Measurements from ENCODE around the gene REEP3. TPM values are rescaled to one million over a fixed set of nuclear protein-coding genes. Genes with fewer than 3 reads are reported as not detected.
A peak's percentile ranks its signal among the peaks of the same experiment; 100 is the strongest.

Gene REEP3
- polyA plus RNA-seq, 4 donors: 9.8 to 46.3 (median 21.4) TPM

- FAIRE-seq: no peak
- H3K36me3 ChIP-seq (ENCODE audit: control insufficient read depth in 3 of 3, insufficient read depth in 2 of 3, low read depth in 1 of 3, low read length in 3 of 3): no peaks in the 10 kb centered on the region
- WGBS, 3 donors: 51 to 84% (median 79%) methylated on average over 5 of the region's 5 CpGs
- peak overlapping the region in 1 of 3 donors; percentile 72 for H3K27ac ChIP-seq (ENCODE audit: low read depth in 1 of 3, low read length in 2 of 3)
- H3K4me1 ChIP-seq (ENCODE audit: control insufficient read depth in 3 of 3, insufficient read depth in 2 of 3, low read depth in 1 of 3, low read length in 2 of 3): peaks cover 1 to 14% (median 8%) of the 10 kb centered on the region in 3 donors
- no peaks in the 10 kb centered on the region for H3K27me3 ChIP-seq (ENCODE audit: control insufficient read depth in 3 of 3, insufficient read depth in 3 of 3, low read length in 3 of 3)
- no peak overlapping the region for H3K4me3 ChIP-seq (ENCODE audit: low read depth in 1 of 3, low read length in 3 of 3)
- no peak for DNase-seq
- peaks cover 0 to 3% of the 10 kb centered on the region in 2 donors for H3K9me3 ChIP-seq (ENCODE audit: control insufficient read depth in 2 of 2, insufficient read depth in 1 of 2, low read depth in 1 of 2, low read length in 1 of 2)
These were observed 6.0 kb upstream of the REEP3 start for GRCh38 chr10:63515002-63515763.

GRCh38 chr10:63516207-63516606 is 5.0 kb upstream of the REEP3 start:
- no peak overlapping the region for H3K4me3 ChIP-seq (ENCODE audit: low read depth in 1 of 3, low read length in 3 of 3)

GRCh38 chr10:63518690-63519288 is 2.4 kb upstream of the REEP3 start:
- DNase-seq (no peak), FAIRE-seq (no peak)
- no peak overlapping the region for H3K4me3 ChIP-seq (ENCODE audit: low read depth in 1 of 3, low read length in 3 of 3)
- peaks cover 4 to 24% (median 14%) of the 10 kb centered on the region in 3 donors for H3K4me1 ChIP-seq (ENCODE audit: control insufficient read depth in 3 of 3, insufficient read depth in 2 of 3, low read depth in 1 of 3, low read length in 2 of 3)
- no peaks in the 10 kb centered on the region for H3K9me3 ChIP-seq (ENCODE audit: control insufficient read depth in 2 of 2, insufficient read depth in 1 of 2, low read depth in 1 of 2, low read length in 1 of 2)
- H3K36me3 ChIP-seq (ENCODE audit: control insufficient read depth in 3 of 3, insufficient read depth in 2 of 3, low read depth in 1 of 3, low read length in 3 of 3): no peaks in the 10 kb centered on the region
- 91 to 93% (median 92%) methylated on average over 6 of the region's 6 CpGs for WGBS, 3 donors
- H3K27me3 ChIP-seq (ENCODE audit: control insufficient read depth in 3 of 3, insufficient read depth in 3 of 3, low read length in 3 of 3): no peaks in the 10 kb centered on the region
- peak overlapping the region in 1 of 3 donors; percentile 11 for H3K27ac ChIP-seq (ENCODE audit: low read depth in 1 of 3, low read length in 2 of 3)

More at GRCh38 chr10:63516207-63516606, 5.0 kb upstream of the REEP3 start:
- no peak for DNase-seq
- FAIRE-seq: no peak
- Histone ChIP-seq H3K36me3 (ENCODE audit: control insufficient read depth in 3 of 3, insufficient read depth in 2 of 3, low read depth in 1 of 3, low read length in 3 of 3) (no peaks in the 10 kb centered on the region), H3K27ac (ENCODE audit: low read depth in 1 of 3, low read length in 2 of 3) (no peak overlapping the region), H3K4me1 (ENCODE audit: control insufficient read depth in 3 of 3, insufficient read depth in 2 of 3, low read depth in 1 of 3, low read length in 2 of 3) (peaks cover 1 to 14% (median 13%) of the 10 kb centered on the region in 3 donors), H3K9me3 (ENCODE audit: control insufficient read depth in 2 of 2, insufficient read depth in 1 of 2, low read depth in 1 of 2, low read length in 1 of 2) (peaks cover 0 to 3% of the 10 kb centered on the region in 2 donors), H3K27me3 (ENCODE audit: control insufficient read depth in 3 of 3, insufficient read depth in 3 of 3, low read length in 3 of 3) (no peaks in the 10 kb centered on the region)
- 81 to 88% (median 83%) methylated on average over 1 of the region's 1 CpG for WGBS, 3 donors

GRCh38 chr10:63521416-63522276 is 445 bp downstream of the REEP3 start:
- H3K27ac ChIP-seq (ENCODE audit: low read depth in 1 of 3, low read length in 2 of 3): peak overlapping the region; percentile 98 to 100 (median 100)
- H3K4me3 ChIP-seq (ENCODE audit: low read depth in 1 of 3, low read length in 3 of 3): peak overlapping the region; percentile 77 to 100 (median 86)
- peaks cover 4 to 27% (median 7%) of the 10 kb centered on the region in 3 donors for H3K4me1 ChIP-seq (ENCODE audit: control insufficient read depth in 3 of 3, insufficient read depth in 2 of 3, low read depth in 1 of 3, low read length in 2 of 3)
- 0 to 1% (median 0%) methylated on average over 52 to 102 of the region's 102 CpGs for WGBS, 3 donors
- no peaks in the 10 kb centered on the region for H3K36me3 ChIP-seq (ENCODE audit: control insufficient read depth in 3 of 3, insufficient read depth in 2 of 3, low read depth in 1 of 3, low read length in 3 of 3)
- H3K27me3 ChIP-seq (ENCODE audit: control insufficient read depth in 3 of 3, insufficient read depth in 3 of 3, low read length in 3 of 3): no peaks in the 10 kb centered on the region
- peak; percentile 70 to 96 for DNase-seq
- H3K9me3 ChIP-seq (ENCODE audit: control insufficient read depth in 2 of 2, insufficient read depth in 1 of 2, low read depth in 1 of 2, low read length in 1 of 2): no peaks in the 10 kb centered on the region
- no peak for FAIRE-seq

GRCh38 chr10:63522277-63522687 is 1.1 kb downstream of the REEP3 start:
- WGBS, 3 donors: 0 to 3% (median 1%) methylated on average over 3 of the region's 3 CpGs
- DNase-seq: peak in 1 of 2 donors; percentile 42
- FAIRE-seq: no peak
- Histone ChIP-seq H3K9me3 (ENCODE audit: control insufficient read depth in 2 of 2, insufficient read depth in 1 of 2, low read depth in 1 of 2, low read length in 1 of 2) (no peaks in the 10 kb centered on the region), H3K27ac (ENCODE audit: low read depth in 1 of 3, low read length in 2 of 3) (peak overlapping the region; percentile 98 to 100 (median 100)), H3K36me3 (ENCODE audit: control insufficient read depth in 3 of 3, insufficient read depth in 2 of 3, low read depth in 1 of 3, low read length in 3 of 3) (no peaks in the 10 kb centered on the region), H3K4me1 (ENCODE audit: control insufficient read depth in 3 of 3, insufficient read depth in 2 of 3, low read depth in 1 of 3, low read length in 2 of 3) (peaks cover 4 to 27% (median 7%) of the 10 kb centered on the region in 3 donors), H3K27me3 (ENCODE audit: control insufficient read depth in 3 of 3, insufficient read depth in 3 of 3, low read length in 3 of 3) (no peaks in the 10 kb centered on the region), H3K4me3 (ENCODE audit: low read depth in 1 of 3, low read length in 3 of 3) (peak overlapping the region; percentile 77 to 100 (median 86))

- H3K4me3 ChIP-seq (ENCODE audit: low read depth in 1 of 3, low read length in 3 of 3): peak overlapping the region in 2 of 3 donors; percentile 86 to 100
- peak; percentile 61 to 87 for DNase-seq
- H3K27me3 ChIP-seq (ENCODE audit: control insufficient read depth in 3 of 3, insufficient read depth in 3 of 3, low read length in 3 of 3): no peaks in the 10 kb centered on the region
- FAIRE-seq: no peak
- peak overlapping the region; percentile 17 to 100 (median 98) for H3K27ac ChIP-seq (ENCODE audit: low read depth in 1 of 3, low read length in 2 of 3)
- H3K4me1 ChIP-seq (ENCODE audit: control insufficient read depth in 3 of 3, insufficient read depth in 2 of 3, low read depth in 1 of 3, low read length in 2 of 3): peaks cover 3 to 27% (median 5%) of the 10 kb centered on the region in 3 donors
- H3K9me3 ChIP-seq (ENCODE audit: control insufficient read depth in 2 of 2, insufficient read depth in 1 of 2, low read depth in 1 of 2, low read length in 1 of 2): no peaks in the 10 kb centered on the region
- no peaks in the 10 kb centered on the region for H3K36me3 ChIP-seq (ENCODE audit: control insufficient read depth in 3 of 3, insufficient read depth in 2 of 3, low read depth in 1 of 3, low read length in 3 of 3)
- 18 to 60% (median 43%) methylated on average over 2 of the region's 2 CpGs for WGBS, 3 donors
These were observed 1.8 kb downstream of the REEP3 start for GRCh38 chr10:63522995-63523394.

- DNase-seq: no peak
- H3K4me1 ChIP-seq (ENCODE audit: control insufficient read depth in 3 of 3, insufficient read depth in 2 of 3, low read depth in 1 of 3, low read length in 2 of 3): peaks cover 2 to 20% (median 3%) of the 10 kb centered on the region in 3 donors
- no peak overlapping the region for H3K4me3 ChIP-seq (ENCODE audit: low read depth in 1 of 3, low read length in 3 of 3)
- peaks cover 0 to 8% (median 2%) of the 10 kb centered on the region in 3 donors for H3K36me3 ChIP-seq (ENCODE audit: control insufficient read depth in 3 of 3, insufficient read depth in 2 of 3, low read depth in 1 of 3, low read length in 3 of 3)
- WGBS, 3 donors: 67 to 81% (median 70%) methylated on average over 3 of the region's 3 CpGs
- H3K9me3 ChIP-seq (ENCODE audit: control insufficient read depth in 2 of 2, insufficient read depth in 1 of 2, low read depth in 1 of 2, low read length in 1 of 2): no peaks in the 10 kb centered on the region
- no peak overlapping the region for H3K27ac ChIP-seq (ENCODE audit: low read depth in 1 of 3, low read length in 2 of 3)
- H3K27me3 ChIP-seq (ENCODE audit: control insufficient read depth in 3 of 3, insufficient read depth in 3 of 3, low read length in 3 of 3): no peaks in the 10 kb centered on the region
- FAIRE-seq: no peak
These were observed 3.8 kb downstream of the REEP3 start for GRCh38 chr10:63525021-63525420.

GRCh38 chr10:63527401-63527800 is 6.2 kb downstream of the REEP3 start:
- Histone ChIP-seq H3K36me3 (ENCODE audit: control insufficient read depth in 3 of 3, insufficient read depth in 2 of 3, low read depth in 1 of 3, low read length in 3 of 3) (peaks cover 0 to 8% (median 2%) of the 10 kb centered on the region in 3 donors), H3K27ac (ENCODE audit: low read depth in 1 of 3, low read length in 2 of 3) (no peak overlapping the region), H3K4me3 (ENCODE audit: low read depth in 1 of 3, low read length in 3 of 3) (no peak overlapping the region), H3K27me3 (ENCODE audit: control insufficient read depth in 3 of 3, insufficient read depth in 3 of 3, low read length in 3 of 3) (no peaks in the 10 kb centered on the region), H3K4me1 (ENCODE audit: control insufficient read depth in 3 of 3, insufficient read depth in 2 of 3, low read depth in 1 of 3, low read length in 2 of 3) (peaks cover 2 to 13% (median 3%) of the 10 kb centered on the region in 3 donors), H3K9me3 (ENCODE audit: control insufficient read depth in 2 of 2, insufficient read depth in 1 of 2, low read depth in 1 of 2, low read length in 1 of 2) (no peaks in the 10 kb centered on the region)
- DNase-seq (no peak), FAIRE-seq (no peak)
- WGBS, 3 donors: 96 to 99% (median 97%) methylated on average over 4 of the region's 4 CpGs

Data from small intestine (tissue), 7 donors.